Mesendoderm (in vitro differentiated cells): ENCODE results near the gene GFM1.

ENCODE experiments used
- DNase-seq: peaks from one replicate; pipeline ENCODE4 v3.0.0; 2013
- H2AK5ac ChIP-seq: 2 replicates; pipeline ENCODE4 v1.6.1; 2013; ENCODE audit warnings: low read length, inconsistent platforms
- H2BK120ac ChIP-seq: 2 replicates; pipeline ENCODE4 v1.6.1; 2013; ENCODE audit warnings: low read depth, mild to moderate bottlenecking, low read length, moderate library complexity, mixed read lengths
- H2BK15ac ChIP-seq: replicated peaks from 2 replicates; pipeline ENCODE4 v1.6.1; 2013; ENCODE audit warnings: low read depth, mild to moderate bottlenecking, moderate library complexity
- H2BK5ac ChIP-seq: 2 replicates; pipeline ENCODE4 v1.6.1; 2013; ENCODE audit warnings: low read length, inconsistent platforms
- H3K18ac ChIP-seq: 2 replicates; pipeline ENCODE4 v1.6.1; 2013; ENCODE audit warnings: mild to moderate bottlenecking, low read length, mixed read lengths
- H3K23ac ChIP-seq: one replicate; pipeline ENCODE4 v1.6.1; 2013; ENCODE audit warnings: low read length
- H3K27ac ChIP-seq: 2 replicates; pipeline ENCODE4 v1.5.1; 2013; ENCODE audit warnings: low read depth, mild to moderate bottlenecking, inconsistent platforms, low read length, moderate library complexity
- H3K27me3 ChIP-seq: 2 replicates; pipeline ENCODE4 v1.6.1; 2013; ENCODE audit warnings: low read length, control low read depth, mild to moderate bottlenecking, inconsistent platforms; ENCODE audit not compliant: insufficient read depth, poor library complexity
- H3K36me3 ChIP-seq: 2 replicates; pipeline ENCODE4 v1.6.1; 2013; ENCODE audit warnings: low read length, inconsistent platforms; ENCODE audit not compliant: control insufficient read depth, insufficient read depth
- H3K4ac ChIP-seq: one replicate; pipeline ENCODE4 v1.6.1; 2013; ENCODE audit warnings: low read depth, mild to moderate bottlenecking, low read length, moderate library complexity
- H3K4me1 ChIP-seq: 2 replicates; pipeline ENCODE4 v1.6.1; 2013; ENCODE audit warnings: low read depth, low read length, inconsistent platforms; ENCODE audit not compliant: control insufficient read depth
- H3K4me2 ChIP-seq: 2 replicates; pipeline ENCODE4 v1.6.1; 2013; ENCODE audit warnings: low read length
- H3K4me3 ChIP-seq: 2 replicates; pipeline ENCODE4 v1.5.1; 2013; ENCODE audit warnings: mild to moderate bottlenecking, low read length
- H3K56ac ChIP-seq: one replicate; pipeline ENCODE4 v1.6.1; 2013; ENCODE audit warnings: low read length
- H3K79me1 ChIP-seq: 2 replicates; pipeline ENCODE4 v1.6.1; 2013; ENCODE audit warnings: low read length, inconsistent platforms
- H3K79me2 ChIP-seq: 2 replicates; pipeline ENCODE4 v1.6.1; 2013; ENCODE audit warnings: mild to moderate bottlenecking, low read length; ENCODE audit not compliant: control insufficient read depth, insufficient read depth
- H3K9ac ChIP-seq: 2 replicates; pipeline ENCODE4 v1.6.1; 2013; ENCODE audit warnings: low read length, inconsistent platforms
- H4K5ac ChIP-seq: one replicate; pipeline ENCODE4 v1.6.1; 2013; ENCODE audit warnings: low read length
- H4K8ac ChIP-seq: one replicate; pipeline ENCODE4 v1.6.1; 2013; ENCODE audit warnings: low read depth, mild to moderate bottlenecking, control low read depth, low read length, moderate library complexity
- WGBS: extraction: QIAGEN DNeasy Blood & Tissue Kit; methylation state at CpG from one replicate; pipeline ENCODE4 v1.1.7; 2013; ENCODE audit warnings: low lambda C conversion rate, missing lambda C conversion rate; ENCODE audit not compliant: insufficient coverage; ENCODE audit errors: extremely low coverage; 5-methylcytosine and 5-hydroxymethylcytosine counted together

GFM1 gene

DNA sequence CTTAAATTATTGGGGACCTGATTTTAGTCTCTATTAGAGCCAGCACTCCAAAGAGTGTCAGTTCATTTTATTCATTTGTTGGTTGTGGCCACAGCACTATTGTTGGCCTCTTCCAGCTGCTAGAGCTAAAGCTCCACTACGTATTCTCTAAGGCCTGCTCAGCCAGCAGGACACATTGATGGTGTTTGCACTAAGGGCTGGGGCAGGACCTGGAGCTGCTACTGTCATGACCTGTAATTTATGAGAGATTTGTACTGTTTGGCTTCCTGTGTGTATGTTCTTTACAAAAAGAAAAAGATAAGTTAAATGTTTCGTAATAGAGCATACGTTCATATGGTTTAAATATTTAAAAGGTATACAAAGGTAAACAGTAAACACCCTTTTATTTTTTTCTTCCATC, 8.1 kb downstream of the GFM1 start:
- H3K27me3 ChIP-seq = no peaks in the 10 kb centered on the region
- H3K4me2 ChIP-seq = no peak overlapping the region
- DNase-seq = no peak
- H3K79me1 ChIP-seq = no peaks in the 10 kb centered on the region
- no peak overlapping the region for H3K27ac ChIP-seq
- no peak overlapping the region for H3K23ac ChIP-seq
- no peak overlapping the region for H3K9ac ChIP-seq
- no peak overlapping the region for H3K4me3 ChIP-seq
- no peak overlapping the region for H3K18ac ChIP-seq
- H3K56ac ChIP-seq = no peak overlapping the region
- no peak overlapping the region for H4K5ac ChIP-seq
- no peak overlapping the region for H2BK120ac ChIP-seq
- no peak overlapping the region for H2BK15ac ChIP-seq
- no peaks in the 10 kb centered on the region for H3K4me1 ChIP-seq
- WGBS = 100% methylated on average over 2 of the region's 3 CpGs
- H3K79me2 ChIP-seq = no peaks in the 10 kb centered on the region
- H2AK5ac ChIP-seq = no peak overlapping the region
- H3K36me3 ChIP-seq = no peaks in the 10 kb centered on the region
- H3K4ac ChIP-seq = no peak overlapping the region
- no peak overlapping the region for H2BK5ac ChIP-seq
- H4K8ac ChIP-seq = no peak overlapping the region

DNA sequence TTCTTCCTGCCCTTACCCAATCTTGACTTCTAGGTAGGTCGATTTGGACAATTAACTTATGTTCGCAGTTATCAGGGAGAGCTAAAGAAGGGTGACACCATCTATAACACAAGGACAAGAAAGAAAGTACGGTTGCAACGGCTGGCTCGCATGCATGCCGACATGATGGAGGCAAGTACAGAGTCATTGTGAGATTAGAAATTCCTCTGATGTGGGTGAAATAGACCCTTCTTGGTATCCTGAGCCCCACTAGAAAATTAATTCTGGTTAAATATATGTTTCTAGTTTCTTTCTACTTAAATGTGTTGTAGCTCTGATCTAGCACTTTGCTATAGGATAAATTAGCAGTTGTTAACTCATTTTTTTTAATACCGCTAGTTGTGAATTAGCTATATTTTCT, 14.6 kb downstream of the GFM1 start:
- H3K4me3 ChIP-seq = no peak overlapping the region
- H2AK5ac ChIP-seq = no peak overlapping the region
- no peak overlapping the region for H3K18ac ChIP-seq
- DNase-seq = no peak
- H3K9ac ChIP-seq = no peak overlapping the region
- H3K4me1 ChIP-seq = no peaks in the 10 kb centered on the region
- H3K4me2 ChIP-seq = no peak overlapping the region
- no peak overlapping the region for H3K4ac ChIP-seq
- H3K23ac ChIP-seq = no peak overlapping the region
- no peak overlapping the region for H2BK15ac ChIP-seq
- H3K36me3 ChIP-seq = no peaks in the 10 kb centered on the region
- H2BK120ac ChIP-seq = no peak overlapping the region
- no peak overlapping the region for H4K8ac ChIP-seq
- H3K79me1 ChIP-seq = no peaks in the 10 kb centered on the region
- no peaks in the 10 kb centered on the region for H3K27me3 ChIP-seq
- no CpG with 5 or more reads among the region's 7 CpGs for WGBS
- no peaks in the 10 kb centered on the region for H3K79me2 ChIP-seq
- no peak overlapping the region for H3K56ac ChIP-seq
- no peak overlapping the region for H2BK5ac ChIP-seq
- no peak overlapping the region for H3K27ac ChIP-seq
- no peak overlapping the region for H4K5ac ChIP-seq

DNA sequence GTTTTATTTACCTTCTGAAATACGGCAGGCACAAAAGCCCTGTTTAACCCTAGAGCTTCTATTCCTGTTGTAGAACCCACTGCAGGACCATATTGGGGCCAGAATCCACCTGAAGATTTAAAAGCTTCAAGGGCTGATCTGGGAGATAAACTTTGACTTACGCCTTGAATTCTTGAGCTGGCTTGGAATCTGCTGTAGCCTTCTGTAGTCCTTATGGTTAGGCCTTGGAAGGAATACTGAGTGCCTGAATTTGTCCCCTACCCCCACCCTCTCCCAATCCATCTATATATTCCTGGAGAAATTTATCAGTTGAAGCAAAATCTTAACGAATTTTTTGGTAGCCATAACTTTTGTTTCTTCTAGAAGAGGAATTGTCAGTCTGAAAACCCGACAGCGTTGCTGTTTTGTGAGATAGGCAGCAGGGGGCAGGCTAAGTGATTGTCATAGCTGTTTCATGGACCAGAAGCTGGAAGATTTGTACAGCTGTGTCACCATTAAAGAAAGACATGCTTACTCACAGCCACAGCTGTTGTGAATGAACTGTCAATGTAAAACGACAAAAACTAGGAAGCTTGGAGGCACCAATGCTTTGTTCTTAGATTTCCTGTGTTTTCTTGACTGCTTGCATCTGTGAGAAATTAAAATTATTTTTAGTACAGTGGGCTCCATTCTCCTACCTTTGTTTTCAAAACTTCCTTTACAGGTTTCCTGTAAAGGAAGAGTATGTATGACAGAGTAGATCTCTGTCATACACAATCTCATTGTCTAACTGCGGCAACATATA, 15.3 kb downstream of the GFM1 start:
- H3K4ac ChIP-seq = no peak overlapping the region
- H3K79me1 ChIP-seq = no peaks in the 10 kb centered on the region
- no peak overlapping the region for H2BK5ac ChIP-seq
- H2AK5ac ChIP-seq = no peak overlapping the region
- H3K79me2 ChIP-seq = no peaks in the 10 kb centered on the region
- no CpG with 5 or more reads among the region's 7 CpGs for WGBS
- no peaks in the 10 kb centered on the region for H3K27me3 ChIP-seq
- DNase-seq = peak; percentile 52
- no peak overlapping the region for H3K27ac ChIP-seq
- H4K8ac ChIP-seq = no peak overlapping the region
- H2BK15ac ChIP-seq = no peak overlapping the region
- H3K4me3 ChIP-seq = no peak overlapping the region
- H3K9ac ChIP-seq = no peak overlapping the region
- H3K18ac ChIP-seq = no peak overlapping the region
- H3K36me3 ChIP-seq = no peaks in the 10 kb centered on the region
- H3K23ac ChIP-seq = no peak overlapping the region
- no peak overlapping the region for H3K56ac ChIP-seq
- no peak overlapping the region for H2BK120ac ChIP-seq
- H3K4me1 ChIP-seq = no peaks in the 10 kb centered on the region
- no peak overlapping the region for H4K5ac ChIP-seq
- no peak overlapping the region for H3K4me2 ChIP-seq

DNA sequence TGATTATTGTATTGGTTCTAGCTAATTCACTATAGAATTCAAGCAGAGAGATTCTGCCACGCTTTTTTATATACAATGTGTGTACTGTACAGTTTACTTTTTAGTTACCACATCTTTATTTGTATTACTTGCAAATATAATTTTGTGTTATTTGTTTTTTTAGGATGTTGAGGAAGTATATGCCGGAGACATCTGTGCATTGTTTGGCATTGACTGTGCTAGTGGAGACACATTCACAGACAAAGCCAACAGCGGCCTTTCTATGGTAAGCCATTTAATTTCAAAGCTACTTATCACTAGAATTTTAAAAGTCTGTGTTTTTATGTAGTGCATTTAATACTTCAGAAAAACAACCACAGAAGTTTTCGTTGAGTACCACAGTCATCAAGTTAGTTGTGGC, 16.4 kb downstream of the GFM1 start:
- Histone ChIP-seq H3K4me1 (no peaks in the 10 kb centered on the region), H3K79me1 (no peaks in the 10 kb centered on the region), H3K4me2 (no peak overlapping the region), H3K4ac (no peak overlapping the region), H4K8ac (no peak overlapping the region), H2BK5ac (no peak overlapping the region), H3K23ac (no peak overlapping the region), H3K36me3 (no peaks in the 10 kb centered on the region), H4K5ac (no peak overlapping the region), H3K27ac (no peak overlapping the region), H3K56ac (no peak overlapping the region), H3K18ac (no peak overlapping the region), H3K79me2 (no peaks in the 10 kb centered on the region), H3K4me3 (no peak overlapping the region), H2AK5ac (no peak overlapping the region), H2BK15ac (no peak overlapping the region), H3K27me3 (no peaks in the 10 kb centered on the region), H3K9ac (no peak overlapping the region), H2BK120ac (no peak overlapping the region)
- DNase-seq = no peak
- no CpG with 5 or more reads among the region's 4 CpGs for WGBS

DNA sequence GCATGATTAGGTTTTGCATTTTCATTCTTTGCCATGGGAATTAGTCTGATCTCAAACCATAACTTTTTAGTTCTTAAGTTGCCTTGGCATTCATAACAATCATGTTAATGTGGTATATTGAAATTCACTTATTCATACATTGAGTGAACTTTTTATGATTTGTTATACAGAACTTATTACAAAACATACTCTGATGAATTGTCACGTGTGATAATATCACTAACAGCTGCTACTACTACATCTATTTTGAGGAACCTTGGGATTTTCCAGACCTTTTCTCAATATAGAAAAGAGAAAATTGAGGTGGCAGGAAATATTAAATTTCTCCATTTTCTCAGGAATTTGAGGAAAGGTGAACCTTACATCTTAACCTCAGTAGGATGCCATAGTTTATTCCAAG, 18.9 kb downstream of the GFM1 start:
- Histone ChIP-seq H4K8ac (no peak overlapping the region), H4K5ac (no peak overlapping the region), H3K23ac (no peak overlapping the region), H3K4me1 (no peaks in the 10 kb centered on the region), H3K36me3 (no peaks in the 10 kb centered on the region), H2BK5ac (no peak overlapping the region), H3K56ac (no peak overlapping the region), H3K9ac (no peak overlapping the region), H2BK15ac (no peak overlapping the region), H3K27ac (no peak overlapping the region), H2BK120ac (no peak overlapping the region), H3K4ac (no peak overlapping the region), H3K79me1 (no peaks in the 10 kb centered on the region), H3K79me2 (no peaks in the 10 kb centered on the region), H3K18ac (no peak overlapping the region), H3K4me2 (no peak overlapping the region), H2AK5ac (no peak overlapping the region), H3K27me3 (no peaks in the 10 kb centered on the region), H3K4me3 (no peak overlapping the region)
- WGBS = no CpG with 5 or more reads among the region's 1 CpG
- no peak for DNase-seq

DNA sequence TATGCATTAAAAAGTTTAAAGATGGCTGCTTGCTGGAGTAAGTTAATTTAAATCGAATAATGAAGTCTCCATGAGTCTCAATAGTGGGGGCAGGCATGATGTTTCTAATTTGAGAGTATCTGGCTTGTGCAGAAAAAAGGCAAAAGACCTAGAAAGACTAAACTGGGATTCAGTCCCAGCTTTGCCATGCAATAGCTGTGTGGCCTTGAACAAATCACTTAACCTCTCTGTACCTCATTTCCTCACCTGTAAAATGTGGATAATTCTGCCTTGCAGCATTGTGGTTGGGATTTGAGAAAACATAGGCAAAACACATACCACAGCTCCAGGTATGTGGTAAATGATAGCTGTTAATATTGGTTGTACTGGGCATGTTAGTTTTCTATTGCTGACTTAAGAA, 19.5 kb downstream of the GFM1 start:
- H3K36me3 ChIP-seq = peaks cover 1% of the 10 kb centered on the region
- H2BK120ac ChIP-seq = no peak overlapping the region
- H3K79me1 ChIP-seq = no peaks in the 10 kb centered on the region
- no peak overlapping the region for H3K27ac ChIP-seq
- no peak overlapping the region for H3K4ac ChIP-seq
- DNase-seq = no peak
- no peak overlapping the region for H2AK5ac ChIP-seq
- no peak overlapping the region for H2BK15ac ChIP-seq
- no peak overlapping the region for H3K4me3 ChIP-seq
- H3K18ac ChIP-seq = no peak overlapping the region
- H4K8ac ChIP-seq = no peak overlapping the region
- H3K4me2 ChIP-seq = no peak overlapping the region
- 100% methylated on average over 1 of the region's 1 CpG for WGBS
- H4K5ac ChIP-seq = no peak overlapping the region
- no peaks in the 10 kb centered on the region for H3K4me1 ChIP-seq
- no peaks in the 10 kb centered on the region for H3K27me3 ChIP-seq
- no peaks in the 10 kb centered on the region for H3K79me2 ChIP-seq
- H2BK5ac ChIP-seq = no peak overlapping the region
- H3K9ac ChIP-seq = no peak overlapping the region
- H3K56ac ChIP-seq = no peak overlapping the region
- H3K23ac ChIP-seq = no peak overlapping the region
